ENCODE data around the gene GLIS1. TPM values are rescaled to one million over a fixed set of nuclear protein-coding genes. Genes with fewer than 3 reads are reported as not detected.

Gene GLIS1
- total and polyA plus RNA-seq, 2 experiments from 2014 or later: 0.22 to 0.61 TPM

GRCh38 chr1:53639251-53639763 is 99.7 kb downstream of the GLIS1 start:
- Histone ChIP-seq H4K20me1 (ENCODE audit: insufficient read depth) (no peaks in the 10 kb centered on the region), H3K9ac (0 out of 2 replicates have a peak overlapping the region, but pooled peaks have one; percentile 6), H3K4me1 (ENCODE audit: insufficient read depth) (peaks cover 9% of the 10 kb centered on the region; the same call in 1 of the 2 replicates), H3K27me3 (replicated peaks; ENCODE audit: insufficient read depth) (no peaks in the 10 kb centered on the region), H3K36me3 (ENCODE audit: low read depth) (no peaks in the 10 kb centered on the region), H3K9me3 (ENCODE audit: low read depth) (no peaks in the 10 kb centered on the region), H3K9me2 (ENCODE audit: insufficient read depth) (no peaks in the 10 kb centered on the region), H3K4me2 (ENCODE audit: unreplicated experiment) (peak overlapping the region; percentile 42), H3K27ac (no peak overlapping the region), H2AFZ (no peak overlapping the region), H3K79me2 (ENCODE audit: insufficient read depth) (no peaks in the 10 kb centered on the region), H3K4me3 (0 out of 2 replicates have a peak overlapping the region, but pooled peaks have one; percentile 22), H3F3A (ENCODE audit: insufficient read depth) (no peaks in the 10 kb centered on the region)
- TF ChIP-seq EZH2phosphoT487 (IDR thresholded peaks at IDR 0.05; ENCODE audit: insufficient read depth, low read depth) (no peak), EZH2 (IDR thresholded peaks at IDR 0.05; ENCODE audit: insufficient read depth, poor library complexity, severe bottlenecking) (no peak)
- in situ Hi-C loops (cut with MboI): no loop called here
- peak; percentile 76 for DNase-seq
- WGBS, 2 experiments (ENCODE audit: low coverage in 1 of 2, low lambda C conversion rate in 2 of 2, missing lambda C conversion rate in 2 of 2): 9% methylated on average over 16 of the region's 16 CpGs

DNA sequence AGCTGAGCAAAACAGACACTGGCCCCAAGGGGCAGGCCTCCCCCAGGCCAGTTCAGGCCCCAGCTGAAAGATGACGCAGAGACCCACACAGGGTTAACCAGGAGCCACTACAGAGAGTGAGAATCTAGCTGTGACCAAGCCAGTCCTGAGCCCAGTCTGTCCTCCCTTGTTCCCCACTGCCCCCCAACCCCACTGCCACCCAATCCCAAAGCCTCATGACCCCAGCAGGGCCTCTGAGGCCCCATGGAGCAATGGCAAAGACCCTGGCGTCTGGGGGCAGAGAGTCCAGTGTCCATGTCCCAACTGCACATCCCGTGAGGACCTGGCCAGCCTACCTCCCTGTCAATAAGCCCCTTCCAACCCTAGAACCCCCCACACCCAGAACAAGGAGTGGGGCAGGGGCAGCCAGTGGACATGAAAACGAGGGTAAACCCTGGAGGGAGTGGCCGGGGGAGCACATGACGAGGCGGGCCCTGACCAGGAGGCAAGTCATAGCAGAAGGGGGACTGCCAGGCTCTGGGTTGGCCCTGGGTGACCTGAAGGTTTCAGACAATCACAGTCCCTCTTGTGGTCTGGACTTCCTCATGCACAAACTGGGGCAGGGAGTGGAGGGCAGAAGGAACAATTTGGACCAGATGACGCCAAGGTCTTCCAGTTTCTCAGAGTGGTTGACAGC is 100.5 kb downstream of the GLIS1 start:
- no peak overlapping the region for H2AFZ ChIP-seq
- 75 to 79% methylated on average over 8 of the region's 8 CpGs for WGBS, 2 experiments (ENCODE audit: low coverage in 1 of 2, low lambda C conversion rate in 2 of 2, missing lambda C conversion rate in 2 of 2)
- in situ Hi-C loops (cut with MboI): no loop called here

GRCh38 chr1:53637511-53638359 is 101.2 kb downstream of the GLIS1 start:
- no peaks in the 10 kb centered on the region for H3K9me2 ChIP-seq (ENCODE audit: insufficient read depth)
- H4K20me1 ChIP-seq (ENCODE audit: insufficient read depth): no peaks in the 10 kb centered on the region
- no peaks in the 10 kb centered on the region for H3K9me3 ChIP-seq (ENCODE audit: low read depth)
- no peak for DNase-seq
- H3K9ac ChIP-seq: no peak overlapping the region
- H2AFZ ChIP-seq: no peak overlapping the region
- H3K27me3 ChIP-seq (replicated peaks; ENCODE audit: insufficient read depth): no peaks in the 10 kb centered on the region
- no peaks in the 10 kb centered on the region for H3F3A ChIP-seq (ENCODE audit: insufficient read depth)
- 84 to 88% methylated on average over 14 of the region's 14 CpGs for WGBS, 2 experiments (ENCODE audit: low coverage in 1 of 2, low lambda C conversion rate in 2 of 2, missing lambda C conversion rate in 2 of 2)
- H3K79me2 ChIP-seq (ENCODE audit: insufficient read depth): no peaks in the 10 kb centered on the region
- H3K36me3 ChIP-seq (ENCODE audit: low read depth): no peaks in the 10 kb centered on the region
- H3K4me2 ChIP-seq (ENCODE audit: unreplicated experiment): no peak overlapping the region
- peaks cover 9% of the 10 kb centered on the region; the same call in 1 of the 2 replicates for H3K4me1 ChIP-seq (ENCODE audit: insufficient read depth)
- H3K4me3 ChIP-seq: no peak overlapping the region
- H3K27ac ChIP-seq: no peak overlapping the region
- in situ Hi-C loops (cut with MboI): no loop called here
- no peak for TF ChIP-seq EZH2 (IDR thresholded peaks at IDR 0.05; ENCODE audit: insufficient read depth, poor library complexity, severe bottlenecking)
- TF ChIP-seq EZH2phosphoT487 (IDR thresholded peaks at IDR 0.05; ENCODE audit: insufficient read depth, low read depth): no peak

More for the DNA sequence above, 100.5 kb downstream of the GLIS1 start:
- TF ChIP-seq EZH2phosphoT487 (IDR thresholded peaks at IDR 0.05; ENCODE audit: insufficient read depth, low read depth) (no peak), EZH2 (IDR thresholded peaks at IDR 0.05; ENCODE audit: insufficient read depth, poor library complexity, severe bottlenecking) (no peak)
- Histone ChIP-seq H3K79me2 (ENCODE audit: insufficient read depth) (no peaks in the 10 kb centered on the region), H3K4me1 (ENCODE audit: insufficient read depth) (peaks cover 9% of the 10 kb centered on the region; the same call in 1 of the 2 replicates), H3K9ac (no peak overlapping the region), H3K4me3 (no peak overlapping the region), H3F3A (ENCODE audit: insufficient read depth) (no peaks in the 10 kb centered on the region), H3K9me2 (ENCODE audit: insufficient read depth) (no peaks in the 10 kb centered on the region), H3K27me3 (replicated peaks; ENCODE audit: insufficient read depth) (no peaks in the 10 kb centered on the region), H4K20me1 (ENCODE audit: insufficient read depth) (no peaks in the 10 kb centered on the region), H3K27ac (no peak overlapping the region), H3K9me3 (ENCODE audit: low read depth) (no peaks in the 10 kb centered on the region), H3K36me3 (ENCODE audit: low read depth) (no peaks in the 10 kb centered on the region), H3K4me2 (ENCODE audit: unreplicated experiment) (no peak overlapping the region)
- DNase-seq: no peak

DNA sequence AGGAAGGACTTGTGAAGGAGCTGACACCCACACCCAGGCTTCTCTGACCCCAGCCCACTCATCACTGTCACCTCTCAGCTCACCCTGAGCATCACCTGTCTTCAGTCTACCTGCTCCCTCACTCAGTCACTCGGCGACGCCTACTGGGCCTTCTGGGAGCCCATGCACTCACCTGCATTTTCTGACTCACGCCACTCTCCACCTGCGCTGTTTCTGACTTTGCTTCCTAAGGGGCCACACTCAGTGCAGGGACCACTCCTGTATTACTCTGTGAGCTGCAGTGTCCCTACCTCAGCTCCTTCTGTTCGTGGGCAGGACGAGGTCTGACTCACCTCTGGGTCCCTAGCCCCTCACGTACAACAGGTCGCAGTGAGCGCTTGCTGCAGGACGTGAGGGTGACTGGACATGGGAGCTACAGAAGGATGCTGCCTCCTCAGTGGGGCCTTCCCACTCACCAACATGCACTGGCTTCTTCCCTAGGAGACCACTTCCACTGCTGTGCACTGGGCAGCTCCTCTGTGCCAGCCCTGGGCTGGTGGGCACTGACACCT is 102.3 kb downstream of the GLIS1 start:
- 90 to 91% methylated on average over 11 of the region's 11 CpGs for WGBS, 2 experiments (ENCODE audit: low coverage in 1 of 2, low lambda C conversion rate in 2 of 2, missing lambda C conversion rate in 2 of 2)
- no peak overlapping the region for H2AFZ ChIP-seq
- H3K4me3 ChIP-seq: no peak overlapping the region
- in situ Hi-C loops (cut with MboI): no loop called here
- no peaks in the 10 kb centered on the region for H3K27me3 ChIP-seq (replicated peaks; ENCODE audit: insufficient read depth)
- no peaks in the 10 kb centered on the region for H3K79me2 ChIP-seq (ENCODE audit: insufficient read depth)
- no peaks in the 10 kb centered on the region for H4K20me1 ChIP-seq (ENCODE audit: insufficient read depth)
- no peaks in the 10 kb centered on the region for H3K9me3 ChIP-seq (ENCODE audit: low read depth)
- no peak overlapping the region for H3K27ac ChIP-seq
- no peaks in the 10 kb centered on the region for H3K9me2 ChIP-seq (ENCODE audit: insufficient read depth)
- H3K4me2 ChIP-seq (ENCODE audit: unreplicated experiment): no peak overlapping the region
- H3F3A ChIP-seq (ENCODE audit: insufficient read depth): no peaks in the 10 kb centered on the region
- peaks cover 9% of the 10 kb centered on the region; the same call in 1 of the 2 replicates for H3K4me1 ChIP-seq (ENCODE audit: insufficient read depth)
- TF ChIP-seq EZH2 (IDR thresholded peaks at IDR 0.05; ENCODE audit: insufficient read depth, poor library complexity, severe bottlenecking) (no peak), EZH2phosphoT487 (IDR thresholded peaks at IDR 0.05; ENCODE audit: insufficient read depth, low read depth) (no peak)
- no peak overlapping the region for H3K9ac ChIP-seq
- no peak for DNase-seq
- no peaks in the 10 kb centered on the region for H3K36me3 ChIP-seq (ENCODE audit: low read depth)

Measured in GM23248 (cell line).